Ramos (cell line): ENCODE data around the gene KLF7.

Source experiments
- in situ Hi-C: fragments of 300-500 bp; cut with MboI; formaldehyde crosslinking; loops from one replicate; pipeline ENCODE4 v1.14.3; 2022; ENCODE audit warnings: low sequenced_read_pairs; ENCODE audit not compliant: unreplicated experiment

The KLF7 gene

DNA sequence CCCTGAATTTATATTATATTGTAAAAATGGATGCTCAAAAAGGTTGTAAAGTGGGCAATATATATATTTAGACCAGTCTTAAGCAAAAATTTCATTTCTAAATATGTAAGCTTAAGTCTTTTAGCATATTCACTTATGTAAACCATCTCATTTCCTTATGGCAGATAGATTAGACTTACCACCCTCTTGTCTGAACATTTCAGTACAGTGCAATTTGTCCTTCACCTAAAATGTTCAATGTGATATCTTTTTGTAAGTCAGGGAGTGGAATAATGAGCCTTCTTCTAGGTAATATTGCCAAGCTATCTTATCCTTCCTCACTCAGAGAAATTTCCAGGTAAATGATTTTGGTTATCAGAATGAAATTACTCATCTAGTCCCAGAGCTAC lies 92.3 kb downstream of the KLF7 start:
- in situ Hi-C loops = no loop called here

DNA sequence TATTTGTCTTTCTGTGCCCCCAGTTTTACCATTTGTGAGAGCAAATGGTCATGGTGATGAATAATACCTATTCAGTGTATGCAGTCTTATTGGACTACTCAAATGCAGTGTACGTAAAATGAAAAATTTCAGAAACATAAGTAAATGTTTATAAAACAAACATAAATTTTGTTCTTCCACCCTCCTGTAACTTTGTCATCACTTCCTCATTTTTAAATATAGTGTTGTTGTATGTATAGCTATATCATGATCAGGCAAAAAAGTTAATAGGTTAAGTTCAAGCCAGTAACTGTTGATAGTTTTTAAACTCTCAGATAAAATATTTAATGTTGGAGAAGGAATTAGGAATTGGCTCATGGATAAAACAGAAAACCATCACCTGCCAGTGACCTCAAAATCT lies 93.2 kb downstream of the KLF7 start:
- in situ Hi-C loops = no loop called here

GRCh38 chr2:207071820-207072219 lies 93.9 kb downstream of the KLF7 start:
- in situ Hi-C loops = no loop called here

DNA sequence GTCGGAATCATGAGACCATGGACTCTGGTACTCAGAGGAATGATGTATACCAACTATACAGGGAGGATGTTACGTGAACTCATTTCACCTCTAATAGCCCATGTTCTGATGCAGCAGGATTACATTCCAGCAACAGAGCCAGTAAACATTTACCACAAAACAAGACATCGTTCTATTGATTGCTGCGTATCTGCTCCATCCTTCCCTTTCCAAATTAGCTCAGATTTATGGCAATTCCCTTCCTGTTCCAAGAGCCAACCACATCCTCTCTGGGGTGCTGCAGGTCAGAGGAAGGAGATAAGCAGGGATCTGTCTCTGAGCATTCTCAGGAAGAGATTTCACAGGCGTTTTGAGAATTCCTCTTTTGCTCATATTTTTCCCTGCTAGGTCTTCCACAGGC lies 98.3 kb downstream of the KLF7 start:
- in situ Hi-C loops = no loop called here

GRCh38 chr2:207066791-207067460 lies 98.8 kb downstream of the KLF7 start:
- in situ Hi-C loops = no loop called here

GRCh38 chr2:207066166-207066565 lies 99.6 kb downstream of the KLF7 start:
- in situ Hi-C loops = no loop called here

DNA sequence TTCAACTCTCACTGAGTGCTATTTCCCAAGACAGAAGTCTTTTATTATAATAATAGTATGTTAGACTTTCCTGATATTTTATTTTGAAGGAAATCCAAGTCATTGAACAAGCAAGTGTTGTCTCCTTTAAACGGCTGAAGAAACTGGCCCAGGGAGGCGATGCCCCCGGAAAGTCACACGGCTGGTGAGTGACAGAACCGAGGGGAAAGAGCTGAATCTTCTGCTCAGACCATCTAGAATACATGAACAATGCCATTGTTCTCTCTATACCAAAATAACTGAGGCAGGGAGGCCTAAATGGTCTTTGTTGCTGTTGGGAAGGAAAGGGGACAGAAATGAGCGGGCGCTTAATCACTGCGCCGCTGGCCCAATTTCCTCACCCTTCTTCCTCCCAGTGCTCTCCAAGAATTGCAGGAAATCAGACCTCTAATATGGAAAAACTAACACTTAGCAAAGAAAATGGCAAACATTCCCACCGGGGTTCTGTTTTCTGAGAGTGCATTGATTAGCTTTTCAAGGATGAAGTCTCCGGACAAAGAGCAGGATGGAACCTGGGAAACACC lies 101.5 kb downstream of the KLF7 start:
- in situ Hi-C loops = no loop called here

DNA sequence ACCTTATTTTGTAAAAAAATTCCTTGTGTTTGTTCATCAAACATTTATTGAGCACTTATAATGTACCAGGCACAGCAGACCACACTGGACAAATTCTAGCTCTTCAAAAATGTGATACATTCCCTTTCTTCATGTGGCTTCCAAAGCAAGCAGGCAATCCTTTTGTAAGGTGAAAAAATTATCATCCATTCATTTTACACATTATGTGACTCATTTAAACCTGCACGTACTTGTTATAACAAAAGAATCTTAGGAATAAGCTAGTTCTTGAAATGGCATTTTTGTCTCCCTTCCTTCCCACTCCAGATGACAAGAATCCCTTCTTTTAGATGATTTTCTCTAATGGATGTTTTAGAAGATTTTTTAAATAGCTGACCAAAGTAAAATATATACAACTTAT lies 104.6 kb downstream of the KLF7 start:
- in situ Hi-C loops = no loop called here

GRCh38 chr2:207055257-207055656 lies 110.5 kb downstream of the KLF7 start:
- in situ Hi-C loops = no loop called here

DNA sequence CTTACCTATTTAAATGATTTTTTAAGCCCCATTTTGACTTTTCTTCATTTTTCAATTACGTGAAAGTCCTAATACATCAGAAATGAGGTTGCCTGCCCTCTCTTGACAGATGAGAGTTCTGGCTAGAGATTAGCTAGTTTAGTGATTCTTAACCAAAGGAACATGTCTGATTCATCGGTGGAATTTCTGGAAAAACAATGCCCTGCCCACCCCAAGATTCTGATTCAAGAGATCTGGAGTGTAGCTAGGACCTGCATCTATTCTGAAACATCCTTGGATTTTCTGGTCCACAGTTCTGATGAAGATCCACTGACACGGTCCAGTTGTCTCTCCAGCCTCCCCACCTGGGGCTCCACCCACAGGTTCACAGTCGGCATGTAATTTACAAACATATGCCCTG lies 111.2 kb downstream of the KLF7 start:
- in situ Hi-C loops = no loop called here

- in situ Hi-C loops = no loop called here
These were observed 114.3 kb downstream of the KLF7 start for GRCh38 chr2:207051385-207051965.

DNA sequence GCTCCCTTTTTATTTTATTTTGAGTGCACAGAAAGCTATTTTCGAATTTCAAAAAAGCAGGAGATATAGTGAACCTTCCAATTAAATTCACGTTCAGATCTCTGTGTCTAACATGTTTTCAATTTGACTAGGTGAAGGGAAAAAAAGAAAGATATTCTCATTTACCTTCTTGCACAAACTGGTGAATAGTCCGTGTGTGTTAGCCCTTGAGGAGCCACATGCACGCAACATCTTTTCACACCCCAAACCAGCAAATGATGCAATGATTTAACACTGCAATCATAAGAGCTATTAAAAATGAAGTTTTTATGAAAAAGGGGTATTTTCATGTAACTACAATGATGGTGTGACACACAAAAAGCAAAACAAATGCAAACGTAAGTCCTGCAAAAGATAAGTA lies 116.6 kb downstream of the KLF7 start:
- in situ Hi-C loops = no loop called here

- in situ Hi-C loops = no loop called here
These were observed 117.3 kb downstream of the KLF7 start for GRCh38 chr2:207048416-207048815.

GRCh38 chr2:207046724-207047123 lies 119.0 kb downstream of the KLF7 start:
- in situ Hi-C loops = no loop called here

- in situ Hi-C loops = no loop called here
These were observed 120.2 kb downstream of the KLF7 start for GRCh38 chr2:207045531-207045930.

DNA sequence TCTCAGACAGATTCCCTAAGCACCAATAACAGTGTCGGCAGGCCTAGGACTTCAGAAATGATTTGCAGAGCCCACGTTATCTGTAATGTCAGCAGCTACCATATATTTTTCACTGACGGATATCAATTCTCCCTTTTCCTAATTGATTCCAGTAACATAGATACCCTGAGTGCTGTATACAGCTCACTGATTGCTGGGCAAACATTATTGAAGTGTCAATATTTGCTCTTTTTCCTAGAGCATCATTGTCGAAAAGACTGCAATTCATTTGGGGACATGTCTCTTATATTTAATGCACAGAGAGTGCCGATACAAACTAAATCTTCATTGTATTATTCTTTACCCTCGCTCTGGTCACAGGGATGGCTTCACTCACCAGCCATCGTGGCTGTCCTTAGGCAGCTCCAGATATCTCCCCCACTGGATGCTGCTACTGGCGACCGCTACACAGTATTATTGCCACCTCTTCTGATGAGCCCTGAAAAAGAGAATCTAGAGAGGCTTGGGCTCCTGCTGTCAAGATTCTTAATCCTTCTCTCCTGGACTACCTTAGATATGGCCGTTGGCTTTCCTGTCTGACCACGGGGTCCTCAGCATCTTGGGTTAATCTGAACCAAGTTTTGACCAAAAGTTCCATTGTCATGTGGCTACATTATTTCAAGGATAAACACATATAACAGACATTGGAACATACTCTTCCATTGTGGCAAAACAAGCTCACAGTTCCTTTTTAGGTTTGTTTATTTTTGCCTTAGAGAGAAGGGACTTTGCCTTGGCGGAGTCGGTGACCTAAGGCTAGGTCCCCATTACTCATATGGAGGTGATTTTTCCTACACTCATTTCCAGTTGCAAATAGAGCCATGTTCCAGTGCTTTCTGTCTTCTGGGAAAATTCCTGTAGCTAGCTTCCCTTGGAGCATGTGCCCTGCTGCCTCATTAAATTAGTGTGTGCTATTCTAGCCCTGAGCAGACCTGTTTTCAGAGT lies 121.1 kb downstream of the KLF7 start:
- in situ Hi-C loops = no loop called here

DNA sequence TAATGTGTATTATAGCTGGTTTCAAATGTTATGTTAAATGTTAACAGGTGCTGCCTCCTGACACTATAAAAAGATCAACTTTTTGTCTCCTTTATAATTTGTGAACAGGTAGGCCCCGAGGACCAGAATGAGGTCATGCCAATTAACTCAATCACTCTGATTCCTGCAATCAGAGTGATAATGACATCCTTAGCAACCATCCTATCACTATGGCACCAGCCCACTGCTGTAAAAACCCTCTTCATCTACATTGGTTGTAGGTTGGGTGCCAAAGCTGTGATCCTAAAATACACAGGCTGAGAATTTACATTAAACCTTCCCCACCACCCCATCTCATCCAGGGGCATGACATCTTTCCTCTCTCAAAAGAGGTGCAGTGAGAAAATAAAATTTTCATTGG lies 122.9 kb downstream of the KLF7 start:
- in situ Hi-C loops = no loop called here

- in situ Hi-C loops = no loop called here
These were observed 123.8 kb downstream of the KLF7 start for GRCh38 chr2:207041786-207042554.

- in situ Hi-C loops = no loop called here
These were observed 124.5 kb downstream of the KLF7 start for GRCh38 chr2:207041279-207041678.

GRCh38 chr2:207040696-207041095 lies 125.1 kb downstream of the KLF7 start:
- in situ Hi-C loops = no loop called here
